Kidney epithelial cell (primary cell): ENCODE data around the gene PDE4B. TPM values are rescaled to one million over a fixed set of nuclear protein-coding genes. Genes with fewer than 3 reads are reported as not detected.

Experiments used
- DNase-seq: peaks from one replicate; pipeline ENCODE4 v3.0.0-alpha.2; 2010; ENCODE audit warnings: low read depth
- H3K27me3 ChIP-seq: 2 replicates; pipeline ENCODE4 v1.6.0; 2011; ENCODE audit warnings: low read length; ENCODE audit not compliant: control insufficient read depth, insufficient read depth
- H3K36me3 ChIP-seq: 2 replicates; pipeline ENCODE4 v1.5.1; 2011; ENCODE audit warnings: low read length; ENCODE audit not compliant: control insufficient read depth, insufficient read depth
- H3K4me3 ChIP-seq: 2 replicates; pipeline ENCODE4 v1.5.1; 2011; ENCODE audit warnings: low read depth, mild to moderate bottlenecking, control low read depth, low read length
- total RNA-seq: library from RNA; depleted of rRNA; stranded (reverse); fragments of >200 nt; gene quantifications from 2 replicates; pipeline ENCODE4 v1.2.3, GENCODE V29; 2015
- TF ChIP-seq, protein P1 (sequence below): IDR thresholded peaks from 2 replicates; pipeline ENCODE4 v1.5.1; 2011; ENCODE audit warnings: mild to moderate bottlenecking, moderate library complexity, low read length, control low read depth, inconsistent platforms; ENCODE audit not compliant: insufficient read depth, poor library complexity, severe bottlenecking

Gene PDE4B
- total RNA-seq, 1 donor from 2014 or later: 0.33 TPM

DNA sequence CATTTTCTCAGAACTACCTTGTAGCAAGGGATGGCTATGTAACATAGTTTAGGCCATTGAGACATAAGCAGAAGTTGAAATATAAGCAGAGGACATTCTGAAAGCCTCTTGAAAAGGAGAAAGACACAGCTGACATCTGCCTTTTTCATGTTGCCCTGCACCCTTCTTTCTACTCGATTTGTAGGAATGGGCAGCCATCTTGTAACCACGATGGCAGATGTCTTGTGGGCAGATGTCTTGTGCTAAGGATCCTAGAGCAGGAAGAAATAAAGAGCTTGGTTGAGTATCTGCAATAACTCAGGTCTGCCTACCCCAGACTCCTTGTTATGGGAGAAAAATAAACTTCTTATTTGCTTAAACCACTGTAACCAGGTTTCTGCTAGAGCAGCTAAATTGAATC, 351.0 kb downstream of the PDE4B start:
- TF ChIP-seq, protein P1, sequence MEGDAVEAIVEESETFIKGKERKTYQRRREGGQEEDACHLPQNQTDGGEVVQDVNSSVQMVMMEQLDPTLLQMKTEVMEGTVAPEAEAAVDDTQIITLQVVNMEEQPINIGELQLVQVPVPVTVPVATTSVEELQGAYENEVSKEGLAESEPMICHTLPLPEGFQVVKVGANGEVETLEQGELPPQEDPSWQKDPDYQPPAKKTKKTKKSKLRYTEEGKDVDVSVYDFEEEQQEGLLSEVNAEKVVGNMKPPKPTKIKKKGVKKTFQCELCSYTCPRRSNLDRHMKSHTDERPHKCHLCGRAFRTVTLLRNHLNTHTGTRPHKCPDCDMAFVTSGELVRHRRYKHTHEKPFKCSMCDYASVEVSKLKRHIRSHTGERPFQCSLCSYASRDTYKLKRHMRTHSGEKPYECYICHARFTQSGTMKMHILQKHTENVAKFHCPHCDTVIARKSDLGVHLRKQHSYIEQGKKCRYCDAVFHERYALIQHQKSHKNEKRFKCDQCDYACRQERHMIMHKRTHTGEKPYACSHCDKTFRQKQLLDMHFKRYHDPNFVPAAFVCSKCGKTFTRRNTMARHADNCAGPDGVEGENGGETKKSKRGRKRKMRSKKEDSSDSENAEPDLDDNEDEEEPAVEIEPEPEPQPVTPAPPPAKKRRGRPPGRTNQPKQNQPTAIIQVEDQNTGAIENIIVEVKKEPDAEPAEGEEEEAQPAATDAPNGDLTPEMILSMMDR: no peak
- no peak for DNase-seq
- Histone ChIP-seq H3K36me3 (no peaks in the 10 kb centered on the region), H3K4me3 (no peak overlapping the region), H3K27me3 (no peaks in the 10 kb centered on the region)

DNA sequence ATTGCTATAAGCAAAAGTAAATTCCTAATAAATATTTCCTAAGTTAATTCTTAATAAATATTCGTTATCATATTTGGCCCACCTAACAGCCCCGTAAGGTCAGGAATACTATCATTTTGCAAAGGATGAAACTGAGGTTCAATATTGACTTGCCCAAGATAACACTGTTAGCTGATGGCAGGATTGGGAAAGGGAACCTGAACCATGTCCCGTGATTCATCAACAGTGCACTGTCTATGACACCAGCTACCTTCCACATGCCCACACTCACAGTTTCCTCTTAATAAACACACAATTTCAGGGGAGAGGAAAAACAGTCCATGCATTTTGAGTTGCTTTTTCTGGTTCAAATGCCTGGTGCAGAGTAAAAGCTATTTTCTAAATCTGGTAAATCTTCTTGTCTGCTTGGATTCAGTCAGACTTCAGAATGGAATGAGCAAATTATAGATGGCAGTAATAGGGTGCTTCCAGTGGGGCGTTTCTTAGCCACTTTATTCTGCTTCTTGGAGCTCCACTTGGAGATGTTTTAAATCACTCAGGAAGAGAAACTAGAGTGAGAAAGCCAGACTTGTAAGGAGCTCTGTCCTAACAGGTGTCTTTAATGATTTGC, 354.6 kb downstream of the PDE4B start:
- DNase-seq: no peak
- TF ChIP-seq, protein P1: no peak
- Histone ChIP-seq H3K27me3 (no peaks in the 10 kb centered on the region), H3K4me3 (no peak overlapping the region), H3K36me3 (no peaks in the 10 kb centered on the region)

DNA sequence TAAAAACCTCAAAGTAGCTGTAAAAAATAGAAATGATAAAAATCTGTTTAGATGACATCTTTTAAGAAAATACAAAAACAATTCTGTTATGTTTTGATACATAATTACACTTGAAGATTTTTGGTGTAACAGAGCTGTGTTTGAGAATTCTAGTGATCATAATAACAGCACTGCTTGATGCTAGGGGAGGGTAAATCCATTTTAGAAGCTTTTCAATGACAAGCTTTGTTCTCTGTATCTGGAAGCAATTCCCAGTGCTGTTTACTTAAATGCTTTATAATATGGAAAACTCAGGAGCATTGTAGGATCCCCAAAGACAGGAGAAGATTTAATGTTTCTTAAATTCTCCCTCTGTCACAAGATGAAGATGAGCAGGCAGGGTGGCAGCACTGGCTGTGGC, 359.3 kb downstream of the PDE4B start:
- Histone ChIP-seq H3K27me3 (no peaks in the 10 kb centered on the region), H3K36me3 (no peaks in the 10 kb centered on the region), H3K4me3 (no peak overlapping the region)
- TF ChIP-seq, protein P1: no peak
- no peak for DNase-seq

DNA sequence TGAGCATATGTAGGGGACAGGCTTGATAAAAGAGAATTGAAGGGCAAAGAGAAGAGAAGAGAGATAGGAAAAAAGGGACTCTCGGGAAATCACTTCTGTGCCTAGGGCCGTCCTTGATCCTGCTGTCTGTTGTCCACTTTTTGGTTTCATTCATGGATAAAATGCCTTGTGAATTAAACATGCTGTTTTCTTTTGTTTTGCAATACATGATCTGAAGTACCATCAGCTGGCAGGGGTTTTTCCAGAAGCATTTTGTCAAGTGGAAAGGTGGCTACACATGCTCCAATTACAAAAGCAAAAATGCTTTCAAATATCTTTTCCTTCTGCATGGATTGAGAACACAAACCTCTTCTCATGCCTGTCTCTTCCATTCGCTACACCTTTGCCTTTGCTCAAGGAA, 361.7 kb downstream of the PDE4B start:
- Histone ChIP-seq H3K27me3 (no peaks in the 10 kb centered on the region), H3K4me3 (no peak overlapping the region), H3K36me3 (no peaks in the 10 kb centered on the region)
- no peak for DNase-seq
- TF ChIP-seq, protein P1: no peak

DNA sequence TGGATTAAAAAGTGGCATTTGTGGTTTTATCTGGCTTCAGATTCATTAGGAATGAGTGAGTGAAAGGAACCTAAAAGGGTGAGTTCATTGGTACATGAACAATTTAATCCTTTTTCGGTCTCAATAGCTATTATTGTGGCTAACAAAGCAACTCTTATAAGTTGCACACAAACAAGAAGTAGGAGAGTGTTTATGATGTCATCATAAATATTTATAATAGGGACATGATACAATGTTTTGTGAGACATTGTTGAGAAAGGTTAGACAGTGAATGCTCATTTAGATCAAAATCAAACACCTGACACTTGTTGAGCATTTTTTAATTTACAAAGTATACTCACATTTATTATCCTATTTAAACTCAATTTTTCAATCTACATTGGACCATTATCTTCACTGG, 363.4 kb downstream of the PDE4B start:
- no peak for DNase-seq
- H3K36me3 ChIP-seq: no peaks in the 10 kb centered on the region
- no peaks in the 10 kb centered on the region for H3K27me3 ChIP-seq
- TF ChIP-seq, protein P1: no peak
- H3K4me3 ChIP-seq: no peak overlapping the region

DNA sequence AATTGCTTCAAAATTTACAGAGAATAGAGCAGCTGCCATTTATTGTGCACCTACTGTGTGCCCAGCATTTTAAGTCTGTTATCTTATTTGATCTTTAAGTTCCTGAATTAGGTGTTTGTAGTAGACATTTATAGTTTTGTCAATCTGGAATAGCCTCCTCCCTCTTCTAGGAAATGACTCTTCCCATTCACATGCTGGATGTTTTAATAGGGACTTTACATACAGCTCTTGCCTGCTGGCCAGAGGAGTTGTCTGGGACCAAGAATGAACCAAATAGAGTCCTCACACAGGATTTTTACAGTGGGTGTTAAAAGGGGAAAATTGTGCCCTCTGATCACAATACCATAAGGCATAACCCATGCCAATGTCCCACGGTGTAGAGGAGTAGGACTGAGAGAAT, 367.1 kb downstream of the PDE4B start:
- H3K4me3 ChIP-seq: no peak overlapping the region
- DNase-seq: no peak
- no peaks in the 10 kb centered on the region for H3K27me3 ChIP-seq
- no peaks in the 10 kb centered on the region for H3K36me3 ChIP-seq
- TF ChIP-seq, protein P1: no peak
